Astrocyte (in vitro differentiated cells and primary cell): ENCODE results near the gene HMSD. TPM values are rescaled to one million over a fixed set of nuclear protein-coding genes. Genes with fewer than 3 reads are reported as not detected.

Source experiments
- DNase-seq: peaks from one replicate; pipeline ENCODE4 v3.0.0-alpha.2; 2010; ENCODE audit warnings: low read depth
- FAIRE-seq: peaks from 2 replicates; lab custom pipeline; 2011; peaks lifted over from hg19 to GRCh38; lab: Jason Lieb, UNC
- H2AFZ ChIP-seq: 2 replicates; pipeline ENCODE4 v1.6.0; 2012; ENCODE audit warnings: low read depth, low read length, inconsistent platforms
- H3K27ac ChIP-seq: 2 replicates; pipeline ENCODE4 v1.5.1; 2011; ENCODE audit warnings: low read depth, low read length, inconsistent platforms
- H3K27me3 ChIP-seq: 2 replicates; pipeline ENCODE4 v1.6.0; 2011; ENCODE audit warnings: low read length, inconsistent platforms; ENCODE audit not compliant: insufficient read depth
- H3K36me3 ChIP-seq: 2 replicates; pipeline ENCODE4 v1.5.1; 2011; ENCODE audit warnings: low read length, inconsistent platforms; ENCODE audit not compliant: insufficient read depth
- H3K4me1 ChIP-seq: 2 replicates; pipeline ENCODE4 v1.5.1; 2011; ENCODE audit warnings: low read length, inconsistent platforms; ENCODE audit not compliant: insufficient read depth
- H3K4me2 ChIP-seq: 2 replicates; pipeline ENCODE4 v1.6.0; 2012; ENCODE audit warnings: low read length, inconsistent platforms
- H3K4me3 ChIP-seq: 2 replicates; pipeline ENCODE4 v1.5.1; 2011; ENCODE audit warnings: low read depth, mild to moderate bottlenecking, low read length, inconsistent platforms; ENCODE audit not compliant: insufficient read depth
- H3K79me2 ChIP-seq: 2 replicates; pipeline ENCODE4 v1.6.0; 2012; ENCODE audit warnings: mild to moderate bottlenecking, low read length, inconsistent platforms; ENCODE audit not compliant: insufficient read depth
- H3K9ac ChIP-seq: 2 replicates; pipeline ENCODE4 v1.6.0; 2012; ENCODE audit warnings: mild to moderate bottlenecking, low read length, inconsistent platforms
- H3K9me3 ChIP-seq: 2 replicates; pipeline ENCODE4 v1.5.1; 2012; ENCODE audit warnings: low read depth, mild to moderate bottlenecking, low read length, inconsistent platforms; ENCODE audit not compliant: insufficient read depth
- H4K20me1 ChIP-seq: 2 replicates; pipeline ENCODE4 v1.6.0; 2012; ENCODE audit warnings: low read length, inconsistent platforms; ENCODE audit not compliant: insufficient read depth
- H3K27ac Mint-ChIP-seq: one replicate; pipeline ENCODE4 v1.8.0; 2021; ENCODE audit warnings: mild to moderate bottlenecking, mixed read lengths; ENCODE audit not compliant: unreplicated experiment
- H3K27me3 Mint-ChIP-seq: one replicate; pipeline ENCODE4 v1.8.0; 2021; ENCODE audit warnings: low read depth, mixed read lengths; ENCODE audit not compliant: unreplicated experiment
- H3K36me3 Mint-ChIP-seq: one replicate; pipeline ENCODE4 v1.8.0; 2021; ENCODE audit warnings: low read depth, mixed read lengths; ENCODE audit not compliant: unreplicated experiment
- H3K4me1 Mint-ChIP-seq: one replicate; pipeline ENCODE4 v1.8.0; 2021; ENCODE audit warnings: low read depth, mixed read lengths; ENCODE audit not compliant: unreplicated experiment
- H3K4me3 Mint-ChIP-seq: one replicate; pipeline ENCODE4 v1.8.0; 2021; ENCODE audit warnings: mild to moderate bottlenecking, moderate library complexity, mixed read lengths; ENCODE audit not compliant: unreplicated experiment
- H3K9me3 Mint-ChIP-seq: one replicate; pipeline ENCODE4 v1.8.0; 2021; ENCODE audit warnings: mild to moderate bottlenecking, mixed read lengths; ENCODE audit not compliant: unreplicated experiment
- EZH2 ChIP-seq: IDR thresholded peaks from 2 replicates; pipeline ENCODE4 v1.6.1; 2012; ENCODE audit warnings: mild to moderate bottlenecking, low read length, inconsistent platforms; ENCODE audit not compliant: insufficient read depth
- total RNA-seq: library from RNA; stranded (reverse); gene quantifications from 2 replicates; pipeline ENCODE4 v1.2.1, GENCODE V29; 2021
- TF ChIP-seq, protein P1 (sequence below): IDR thresholded peaks from 2 replicates; pipeline ENCODE4 v1.5.1; 2011; ENCODE audit warnings: low read depth, mild to moderate bottlenecking, inconsistent platforms, low read length, moderate library complexity; ENCODE audit not compliant: insufficient read depth

HMSD gene
- total RNA-seq, 1 donor from 2014 or later, result 1.0 TPM

DNA sequence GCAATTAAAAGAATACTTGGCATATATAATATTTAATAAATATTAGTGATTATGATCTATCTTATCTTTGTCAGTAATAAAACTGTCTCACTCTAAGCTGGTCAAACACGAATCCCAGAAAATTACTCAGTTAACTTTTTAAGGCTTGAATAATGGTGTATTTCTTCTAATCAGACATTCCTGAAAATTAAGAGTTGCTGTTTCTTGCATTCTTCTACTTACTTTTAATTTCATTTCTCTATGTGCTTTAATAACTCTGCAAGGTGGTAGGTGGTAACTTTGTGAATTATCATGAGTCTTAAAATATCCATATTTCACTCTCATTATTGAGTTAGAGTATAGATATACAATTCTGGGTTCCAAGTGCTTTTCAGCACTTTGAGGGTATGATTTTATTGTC is 44.4 kb upstream of the HMSD start:
- FAIRE-seq (no peak), DNase-seq (no peak)
- Histone ChIP-seq H3K9me3 (no peaks in the 10 kb centered on the region), H3K4me1 (no peaks in the 10 kb centered on the region), H3K36me3 (no peaks in the 10 kb centered on the region), H3K27me3 (no peaks in the 10 kb centered on the region), H4K20me1 (no peaks in the 10 kb centered on the region), H3K4me3 (no peak overlapping the region), H3K27ac (no peak overlapping the region), H2AFZ (no peak overlapping the region), H3K4me2 (no peak overlapping the region), H3K79me2 (no peaks in the 10 kb centered on the region), H3K9ac (no peak overlapping the region)
- Mint-ChIP-seq H3K27ac (no peak overlapping the region), H3K36me3 (no peaks in the 10 kb centered on the region), H3K9me3 (peaks cover 2% of the 10 kb centered on the region), H3K27me3 (no peaks in the 10 kb centered on the region), H3K4me1 (no peaks in the 10 kb centered on the region), H3K4me3 (no peak overlapping the region)
- TF ChIP-seq, protein P1, sequence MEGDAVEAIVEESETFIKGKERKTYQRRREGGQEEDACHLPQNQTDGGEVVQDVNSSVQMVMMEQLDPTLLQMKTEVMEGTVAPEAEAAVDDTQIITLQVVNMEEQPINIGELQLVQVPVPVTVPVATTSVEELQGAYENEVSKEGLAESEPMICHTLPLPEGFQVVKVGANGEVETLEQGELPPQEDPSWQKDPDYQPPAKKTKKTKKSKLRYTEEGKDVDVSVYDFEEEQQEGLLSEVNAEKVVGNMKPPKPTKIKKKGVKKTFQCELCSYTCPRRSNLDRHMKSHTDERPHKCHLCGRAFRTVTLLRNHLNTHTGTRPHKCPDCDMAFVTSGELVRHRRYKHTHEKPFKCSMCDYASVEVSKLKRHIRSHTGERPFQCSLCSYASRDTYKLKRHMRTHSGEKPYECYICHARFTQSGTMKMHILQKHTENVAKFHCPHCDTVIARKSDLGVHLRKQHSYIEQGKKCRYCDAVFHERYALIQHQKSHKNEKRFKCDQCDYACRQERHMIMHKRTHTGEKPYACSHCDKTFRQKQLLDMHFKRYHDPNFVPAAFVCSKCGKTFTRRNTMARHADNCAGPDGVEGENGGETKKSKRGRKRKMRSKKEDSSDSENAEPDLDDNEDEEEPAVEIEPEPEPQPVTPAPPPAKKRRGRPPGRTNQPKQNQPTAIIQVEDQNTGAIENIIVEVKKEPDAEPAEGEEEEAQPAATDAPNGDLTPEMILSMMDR, result no peak
- TF ChIP-seq EZH2, result no peak

DNA sequence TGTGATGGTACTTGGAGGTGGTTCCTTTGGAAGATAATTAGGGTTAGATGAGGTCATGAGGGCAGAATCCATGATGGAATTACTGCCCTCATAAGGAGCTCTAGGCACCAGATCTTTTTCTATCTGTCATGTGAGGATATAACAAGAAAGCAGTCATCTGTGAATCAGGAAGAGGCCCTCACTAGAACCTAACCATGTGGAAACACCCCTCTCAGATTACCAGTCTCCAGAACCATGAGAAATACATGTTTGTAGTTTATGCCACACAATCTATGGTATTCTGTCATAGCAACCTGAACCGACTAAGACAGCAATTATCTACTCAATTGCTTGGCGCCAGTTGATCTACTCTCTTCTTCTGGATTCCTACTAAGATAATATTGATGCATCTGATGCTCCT is 43.7 kb upstream of the HMSD start:
- TF ChIP-seq, protein P1, result no peak
- TF ChIP-seq EZH2, result no peak
- no peak overlapping the region for H3K27ac ChIP-seq
- no peak overlapping the region for H3K27ac Mint-ChIP-seq

GRCh38 chr18:63906056-63906455 is 43.0 kb upstream of the HMSD start:
- no peaks in the 10 kb centered on the region for H3K27me3 ChIP-seq
- TF ChIP-seq EZH2, result no peak
- TF ChIP-seq, protein P1, result no peak
- Mint-ChIP-seq H3K4me3 (no peak overlapping the region), H3K4me1 (no peaks in the 10 kb centered on the region), H3K36me3 (no peaks in the 10 kb centered on the region), H3K9me3 (peaks cover 2% of the 10 kb centered on the region), H3K27me3 (no peaks in the 10 kb centered on the region), H3K27ac (no peak overlapping the region)
- no peak overlapping the region for H2AFZ ChIP-seq
- DNase-seq (no peak), FAIRE-seq (no peak)
- no peaks in the 10 kb centered on the region for H3K9me3 ChIP-seq
- H3K4me1 ChIP-seq, result no peaks in the 10 kb centered on the region
- H3K79me2 ChIP-seq, result no peaks in the 10 kb centered on the region
- H3K4me2 ChIP-seq, result no peak overlapping the region
- no peak overlapping the region for H3K4me3 ChIP-seq
- H3K9ac ChIP-seq, result no peak overlapping the region
- H3K27ac ChIP-seq, result no peak overlapping the region
- H3K36me3 ChIP-seq, result no peaks in the 10 kb centered on the region
- no peaks in the 10 kb centered on the region for H4K20me1 ChIP-seq

More for the DNA sequence above, 43.7 kb upstream of the HMSD start:
- Mint-ChIP-seq H3K36me3 (no peaks in the 10 kb centered on the region), H3K27me3 (no peaks in the 10 kb centered on the region), H3K9me3 (peaks cover 2% of the 10 kb centered on the region), H3K4me1 (no peaks in the 10 kb centered on the region), H3K4me3 (no peak overlapping the region)
- no peaks in the 10 kb centered on the region for H3K79me2 ChIP-seq
- H3K9ac ChIP-seq, result no peak overlapping the region
- no peaks in the 10 kb centered on the region for H4K20me1 ChIP-seq
- no peaks in the 10 kb centered on the region for H3K36me3 ChIP-seq
- no peak overlapping the region for H2AFZ ChIP-seq
- H3K4me3 ChIP-seq, result no peak overlapping the region
- no peak overlapping the region for H3K4me2 ChIP-seq
- no peak for FAIRE-seq
- DNase-seq, result no peak
- no peaks in the 10 kb centered on the region for H3K27me3 ChIP-seq
- H3K4me1 ChIP-seq, result no peaks in the 10 kb centered on the region
- H3K9me3 ChIP-seq, result no peaks in the 10 kb centered on the region
